GM12878 (cell line): Measurements from ENCODE around the gene ROCK1. TPM values are rescaled to one million over a fixed set of nuclear protein-coding genes. Genes with fewer than 3 reads are reported as not detected.

ENCODE experiments used
- ATAC-seq: fragments of 200-7000 bp; cut with Tn5 transposase; 3 replicates; pipeline ENCODE4 v1.9.1; 2020; ENCODE audit warnings: mild to moderate bottlenecking, moderate library complexity
- BruUV-seq: library from RNA; stranded (reverse); fragments of 400-500 nt; replicated peaks from 2 replicates; lab custom pipeline; 2021; lab: Mats Ljungman, UMichigan
- CTCF ChIA-PET: fragments of 300-600 bp; sonication (Branson Sonifier 250); formaldehyde crosslinking; extraction: SDS; loops from one replicate; lab custom pipeline; 2021; ENCODE audit warnings: inconsistent platforms; lab: Yijun Ruan, JAX
- POLR2A ChIA-PET: fragments of 350-600 bp; formaldehyde crosslinking; extraction: SDS; loops from one replicate; lab custom pipeline; 2021; ENCODE audit warnings: inconsistent platforms; lab: Charles Lee
- RAD21 ChIA-PET: fragments of 300-600 bp; sonication (Branson Sonifier 250); formaldehyde crosslinking; loops from one replicate; lab custom pipeline; 2023; ENCODE audit warnings: antibody characterized with exemption; ENCODE audit not compliant: unreplicated experiment; lab: Charles Lee
- SMC1A ChIA-PET: fragments of 300-600 bp; sonication (Branson Sonifier 250); formaldehyde crosslinking; loops from one replicate; lab custom pipeline; 2023; ENCODE audit not compliant: unreplicated experiment, uncharacterized antibody; lab: Charles Lee
- DNase-seq: peaks from one replicate; pipeline ENCODE4 v3.0.0-alpha.2; 2011; ENCODE audit warnings: low read depth, low spot score
- FAIRE-seq: peaks from 3 replicates; lab custom pipeline; 2011; peaks lifted over from hg19 to GRCh38; lab: Jason Lieb, UNC
- H2AFZ ChIP-seq: 2 replicates; pipeline ENCODE4 v1.6.0; 2011; ENCODE audit warnings: low read depth, low read length, control low read depth; ENCODE audit not compliant: control insufficient read depth
- H3K27ac ChIP-seq: 2 replicates; pipeline ENCODE4 v1.5.1; 2011; ENCODE audit warnings: control low read depth; ENCODE audit not compliant: control insufficient read depth, insufficient read depth
- H3K27me3 ChIP-seq, 2 experiments: replicated peaks in 1 of 2; 2 replicates each; pipeline versions ENCODE4 v1.6.0 to v1.6.1; 2011; ENCODE audit warnings: low read length in 1 of 2; ENCODE audit not compliant: control insufficient read depth in 2 of 2, insufficient read depth in 2 of 2
- H3K36me3 ChIP-seq, 2 experiments: 2 replicates each; pipeline ENCODE4 v1.5.1; 2011; ENCODE audit warnings: low read length in 1 of 2; ENCODE audit not compliant: control insufficient read depth in 2 of 2, insufficient read depth in 2 of 2
- H3K4me1 ChIP-seq: 2 replicates; pipeline ENCODE4 v1.6.1; 2011; ENCODE audit warnings: mild to moderate bottlenecking, low read length, moderate library complexity, mixed read lengths; ENCODE audit not compliant: control insufficient read depth, insufficient read depth
- H3K4me2 ChIP-seq: 2 replicates; pipeline ENCODE4 v1.6.0; 2011; ENCODE audit warnings: control low read depth; ENCODE audit not compliant: control insufficient read depth, insufficient read depth
- H3K4me3 ChIP-seq: fragments of 200-600 bp; sonication (generic); 2 replicates; pipeline ENCODE4 v1.5.1; 2016
- H3K79me2 ChIP-seq: 2 replicates; pipeline ENCODE4 v1.6.0; 2011; ENCODE audit warnings: low read length; ENCODE audit not compliant: control insufficient read depth, insufficient read depth
- H3K9ac ChIP-seq: 2 replicates; pipeline ENCODE4 v1.8.0; 2011; ENCODE audit warnings: low read length, control low read depth, mixed read lengths; ENCODE audit not compliant: control insufficient read depth, insufficient read depth
- H3K9me3 ChIP-seq: replicated peaks from 3 replicates; pipeline ENCODE4 v1.5.1; 2011; ENCODE audit warnings: mild to moderate bottlenecking, low read length; ENCODE audit not compliant: control insufficient read depth, insufficient read depth
- H4K20me1 ChIP-seq: 2 replicates; pipeline ENCODE4 v1.6.0; 2011; ENCODE audit not compliant: control insufficient read depth, insufficient read depth
- BCLAF1 ChIP-seq: fragments of 450-650 bp; IDR thresholded peaks from 2 replicates; pipeline ENCODE4 v1.6.1; 2017; ENCODE audit warnings: antibody characterized with exemption, mild to moderate bottlenecking, moderate library complexity
- BRCA1 ChIP-seq: IDR thresholded peaks from 2 replicates; pipeline ENCODE4 v1.6.1; 2011; ENCODE audit warnings: low read depth, low read length, improper control_type of control experiment
- CBX3 ChIP-seq: fragments of 200-600 bp; sonication (generic); IDR thresholded peaks from 2 replicates; pipeline ENCODE4 v1.6.1; 2016; ENCODE audit warnings: low read depth, borderline replicate concordance
- ETV6 ChIP-seq, 2 experiments: fragments of 450-650 bp in 1 of 2; IDR thresholded peaks in 1 of 2; conservative IDR thresholded peaks in 1 of 2; 2 replicates each; pipeline ENCODE4 v1.6.1; 2014; ENCODE audit warnings: antibody characterized with exemption in 1 of 2, borderline replicate concordance in 1 of 2, low read depth in 1 of 2, mild to moderate bottlenecking in 1 of 2, moderate library complexity in 1 of 2
- HDAC2 ChIP-seq: fragments of 200-600 bp; sonication (generic); IDR thresholded peaks from 2 replicates; pipeline ENCODE4 v1.6.1; 2017
- IRF5 ChIP-seq: fragments of 450-650 bp; IDR thresholded peaks from 2 replicates; pipeline ENCODE4 v1.6.1; 2017; ENCODE audit warnings: borderline replicate concordance
- JUND ChIP-seq: IDR thresholded peaks from 2 replicates; pipeline ENCODE4 v1.6.1; 2012; ENCODE audit warnings: low read depth, mild to moderate bottlenecking, low read length, improper control_type of control experiment, moderate library complexity
- KLF5 ChIP-seq: fragments of 450-650 bp; IDR thresholded peaks from 2 replicates; pipeline ENCODE4 v1.6.1; 2014; ENCODE audit warnings: mild to moderate bottlenecking; ENCODE audit not compliant: partially characterized antibody
- MEF2A ChIP-seq: IDR thresholded peaks from 2 replicates; pipeline ENCODE4 v1.6.1; 2011; ENCODE audit warnings: low read depth, mild to moderate bottlenecking, low read length, moderate library complexity; ENCODE audit not compliant: insufficient read depth
- MEF2B ChIP-seq: fragments of 450-650 bp; IDR thresholded peaks from 2 replicates; pipeline ENCODE4 v1.6.1; 2018; ENCODE audit warnings: mild to moderate bottlenecking, moderate library complexity; ENCODE audit not compliant: partially characterized antibody, poor library complexity, severe bottlenecking
- POLR2A ChIP-seq: IDR thresholded peaks from 2 replicates; pipeline ENCODE4 v1.6.1; 2011; ENCODE audit warnings: low read depth, mild to moderate bottlenecking, low read length
- YY1 ChIP-seq: IDR thresholded peaks from 2 replicates; pipeline ENCODE4 v1.6.1; 2011; ENCODE audit warnings: low read depth, mild to moderate bottlenecking, low read length
- ZNF217 ChIP-seq: fragments of 450-650 bp; IDR thresholded peaks from 2 replicates; pipeline ENCODE4 v1.6.1; 2017; ENCODE audit warnings: antibody characterized with exemption, mild to moderate bottlenecking
- ZNF622 ChIP-seq: fragments of 450-650 bp; IDR thresholded peaks from 2 replicates; pipeline ENCODE4 v1.6.1; 2017; ENCODE audit warnings: mild to moderate bottlenecking, inconsistent platforms
- WGBS: methylation state at CpG from one replicate; pipeline ENCODE4 v1.1.6; 2016; ENCODE audit warnings: low lambda C conversion rate; ENCODE audit not compliant: insufficient replicate concordance, insufficient coverage; ENCODE audit errors: missing lambda C conversion rate; 5-methylcytosine and 5-hydroxymethylcytosine counted together
- in situ Hi-C: fragments of 300-500 bp; cut with MboI; formaldehyde crosslinking; loops from 9 replicates; pipeline ENCODE4 v1.14.3; 2018; ENCODE audit warnings: mixed read lengths
- intact Hi-C: fragments of 100-400 bp; cut with micrococcal nuclease; formaldehyde crosslinking; loops from one replicate; pipeline ENCODE4 v1.14.2; 2022; ENCODE audit not compliant: unreplicated experiment
- polyA plus RNA-seq, 11 experiments: library from polyadenylated mRNA; depleted of rRNA in 4 of 11; unstranded in 6 of 11; stranded (reverse) in 5 of 11; fragments of >200 nt; fragmentation: Nextera tagmentation in 4 of 11; fragmentation: Illumina TruSeq in 1 of 11; extraction: Ambion mirVana in 4 of 11; extraction: Trizol in 1 of 11; gene quantifications; 1 replicate in 1 of 11; 2 replicates in 10 of 11; pipeline versions ENCODE4 v1.2.1 to v1.2.3, GENCODE V29; 2011 to 2016; ENCODE audit warnings: inconsistent platforms in 2 of 11, missing spikeins in 2 of 11, low read depth in 1 of 11
- total RNA-seq, 4 experiments: library from RNA; depleted of rRNA in 3 of 4; stranded (reverse); fragments of >200 nt in 3 of 4; fragmentation: Illumina TruSeq in 1 of 4; extraction: Trizol in 1 of 4; gene quantifications; 2 replicates each; pipeline versions ENCODE4 v1.2.1 to v1.2.3, GENCODE V29; 2013 to 2021
- TF ChIP-seq, protein P1 (sequence below): IDR thresholded peaks from 2 replicates; pipeline ENCODE4 v1.6.1; 2011; ENCODE audit warnings: borderline replicate concordance, low read depth, mild to moderate bottlenecking, moderate library complexity, mixed read lengths, low read length; ENCODE audit not compliant: insufficient read depth; ENCODE audit errors: extremely low read length

Gene ROCK1
- total and polyA plus RNA-seq, 10 of the 15 experiments (the other 5 are each of a cell fraction or from before 2014, with no cell fraction given), result 14.8 to 46.6 (median 29.5) TPM

DNA sequence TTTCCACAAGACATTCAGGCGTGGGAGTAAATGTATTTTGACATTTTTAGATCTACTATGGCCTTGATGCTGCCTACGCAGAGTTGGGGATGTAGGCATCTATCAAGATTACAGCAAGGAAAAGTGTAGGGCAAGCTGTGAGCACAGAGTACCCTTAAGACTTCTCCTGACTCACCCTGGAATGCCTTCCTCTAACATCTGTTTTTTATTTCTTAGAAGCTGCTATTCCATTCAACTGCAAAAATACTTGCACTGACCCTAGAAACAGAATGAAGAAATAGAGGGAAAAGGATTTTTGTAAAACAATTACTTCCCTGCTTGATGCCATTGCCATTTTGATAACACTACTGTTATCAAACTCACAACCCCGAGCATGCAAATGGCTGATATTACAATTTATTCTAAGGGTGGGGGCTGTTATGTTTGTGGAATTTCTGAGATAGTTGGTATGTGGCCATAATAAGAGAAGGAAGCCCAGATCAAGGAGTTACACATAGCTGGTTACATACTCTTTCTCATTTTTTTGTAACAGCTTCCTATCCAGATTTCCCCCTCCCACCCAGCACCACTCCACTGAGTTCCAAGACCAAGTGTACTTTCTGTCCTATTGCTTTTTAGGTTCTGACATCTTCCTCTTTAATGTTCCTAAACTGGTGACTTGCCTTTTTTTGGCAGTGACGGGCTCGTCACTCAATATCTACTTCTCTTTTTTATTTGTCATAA, 6.0 kb upstream of the ROCK1 start:
- intact Hi-C loops (loop anchor here (10.0 kb wide), 1 partner anchor 57 kb away; no protein-coding TSS in a partner anchor), in situ Hi-C loops (loop anchor here (25.0 kb wide), 3 partner anchors 570 to 1820 kb away; partner anchors contain the start of gene RBBP8)
- ATAC-seq (no peak), FAIRE-seq (no peak), DNase-seq (no peak)
- H3K27ac ChIP-seq, result no peak overlapping the region
- H3K27me3 ChIP-seq, result no peaks in the 10 kb centered on the region
- POLR2A ChIA-PET, result interaction anchor here (0.5 kb wide), 1 partner anchor 70 kb away, joined by 3 read pairs; no protein-coding TSS in a partner anchor
- H3K9ac ChIP-seq, result no peak overlapping the region
- no peaks in the 10 kb centered on the region for H3K36me3 ChIP-seq
- SMC1A ChIA-PET, result interaction anchor here (0.9 kb wide), 1 partner anchor 47 kb away, joined by 3 read pairs; no protein-coding TSS in a partner anchor
- no peaks in the 10 kb centered on the region for H4K20me1 ChIP-seq
- H3K9me3 ChIP-seq, result no peaks in the 10 kb centered on the region
- no peak for TF ChIP-seq BCLAF1
- no peak for TF ChIP-seq JUND
- TF ChIP-seq CBX3, result no peak
- TF ChIP-seq, protein P1, sequence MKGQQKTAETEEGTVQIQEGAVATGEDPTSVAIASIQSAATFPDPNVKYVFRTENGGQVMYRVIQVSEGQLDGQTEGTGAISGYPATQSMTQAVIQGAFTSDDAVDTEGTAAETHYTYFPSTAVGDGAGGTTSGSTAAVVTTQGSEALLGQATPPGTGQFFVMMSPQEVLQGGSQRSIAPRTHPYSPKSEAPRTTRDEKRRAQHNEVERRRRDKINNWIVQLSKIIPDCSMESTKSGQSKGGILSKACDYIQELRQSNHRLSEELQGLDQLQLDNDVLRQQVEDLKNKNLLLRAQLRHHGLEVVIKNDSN, result no peak
- no peak for TF ChIP-seq ZNF622
- TF ChIP-seq BRCA1, result no peak
- no peak for TF ChIP-seq MEF2B
- TF ChIP-seq ZNF217, result no peak
- no peak for TF ChIP-seq IRF5
- TF ChIP-seq ETV6 (conservative IDR thresholded peaks at IDR 0.05 in 1 of 2, IDR thresholded peaks at IDR 0.05 in 1 of 2; ENCODE audit: borderline replicate concordance in 1 of 2, low read depth in 1 of 2), result no peak
- no peak for TF ChIP-seq YY1
- TF ChIP-seq HDAC2, result no peak
- TF ChIP-seq KLF5, result no peak
- no peak for TF ChIP-seq MEF2A
- no peak for TF ChIP-seq POLR2A
- 0 out of 2 replicates have a peak overlapping the region, but pooled peaks have one; percentile 16 for H2AFZ ChIP-seq
- no peak overlapping the region for H3K4me3 ChIP-seq
- no peak overlapping the region for H3K4me2 ChIP-seq
- CTCF ChIA-PET, result no interaction called here
- WGBS, result 4% methylated on average over 5 of the region's 5 CpGs
- no TSS peak for BruUV-seq
- no peaks in the 10 kb centered on the region for H3K4me1 ChIP-seq
- H3K79me2 ChIP-seq, result no peaks in the 10 kb centered on the region
- RAD21 ChIA-PET, result no interaction called here
